KMS-11 (cell line): Measurements from ENCODE around the gene SORD.

Source experiments
- H2AFZ ChIP-seq: fragments of 200-600 bp; sonication (generic); 2 replicates; pipeline ENCODE4 v1.6.1; 2016; ENCODE audit warnings: antibody characterized with exemption, mixed run types, low read depth
- H3K27ac ChIP-seq: fragments of 200-600 bp; sonication (generic); 2 replicates; pipeline ENCODE4 v1.6.1; 2016; ENCODE audit warnings: mild to moderate bottlenecking, mixed run types
- H3K27me3 ChIP-seq: fragments of 200-600 bp; sonication (generic); 2 replicates; pipeline ENCODE4 v1.6.1; 2017; ENCODE audit warnings: mild to moderate bottlenecking, low read depth, mixed run types, moderate library complexity; ENCODE audit not compliant: insufficient read depth
- H3K36me3 ChIP-seq: fragments of 200-600 bp; sonication (generic); 2 replicates; pipeline ENCODE4 v1.6.1; 2017; ENCODE audit warnings: mild to moderate bottlenecking, mixed run types; ENCODE audit not compliant: insufficient read depth
- H3K4me1 ChIP-seq: fragments of 200-600 bp; sonication (generic); 2 replicates; pipeline ENCODE4 v1.6.1; 2016; ENCODE audit warnings: mild to moderate bottlenecking, low read depth, mixed run types; ENCODE audit not compliant: poor library complexity, severe bottlenecking
- H3K4me2 ChIP-seq: fragments of 200-600 bp; sonication (generic); 2 replicates; pipeline ENCODE4 v1.7.0; 2016; ENCODE audit warnings: mild to moderate bottlenecking, mixed run types
- H3K4me3 ChIP-seq: fragments of 200-600 bp; sonication (generic); IDR thresholded peaks from 2 replicates; pipeline ENCODE4 v1.6.1; 2017; ENCODE audit warnings: low read depth, low read length, mixed read lengths; ENCODE audit not compliant: insufficient read depth
- H3K79me2 ChIP-seq: fragments of 200-600 bp; sonication (generic); 2 replicates; pipeline ENCODE4 v1.6.1; 2016; ENCODE audit warnings: low read depth, mixed run types; ENCODE audit not compliant: insufficient read depth
- H3K9ac ChIP-seq: fragments of 200-600 bp; sonication (generic); 2 replicates; pipeline ENCODE4 v1.6.1; 2016; ENCODE audit warnings: mild to moderate bottlenecking, mixed run types
- H4K20me1 ChIP-seq: fragments of 200-600 bp; sonication (generic); 2 replicates; pipeline ENCODE4 v1.6.1; 2016; ENCODE audit warnings: mild to moderate bottlenecking, mixed run types; ENCODE audit not compliant: insufficient read depth
- TF ChIP-seq, protein P1 (sequence below): fragments of 200-600 bp; sonication (generic); conservative IDR thresholded peaks from 2 replicates; pipeline ENCODE4 v1.6.1; 2017; ENCODE audit warnings: low read depth, mild to moderate bottlenecking, antibody characterized with exemption, low read length, moderate library complexity, mixed read lengths

The SORD gene

DNA sequence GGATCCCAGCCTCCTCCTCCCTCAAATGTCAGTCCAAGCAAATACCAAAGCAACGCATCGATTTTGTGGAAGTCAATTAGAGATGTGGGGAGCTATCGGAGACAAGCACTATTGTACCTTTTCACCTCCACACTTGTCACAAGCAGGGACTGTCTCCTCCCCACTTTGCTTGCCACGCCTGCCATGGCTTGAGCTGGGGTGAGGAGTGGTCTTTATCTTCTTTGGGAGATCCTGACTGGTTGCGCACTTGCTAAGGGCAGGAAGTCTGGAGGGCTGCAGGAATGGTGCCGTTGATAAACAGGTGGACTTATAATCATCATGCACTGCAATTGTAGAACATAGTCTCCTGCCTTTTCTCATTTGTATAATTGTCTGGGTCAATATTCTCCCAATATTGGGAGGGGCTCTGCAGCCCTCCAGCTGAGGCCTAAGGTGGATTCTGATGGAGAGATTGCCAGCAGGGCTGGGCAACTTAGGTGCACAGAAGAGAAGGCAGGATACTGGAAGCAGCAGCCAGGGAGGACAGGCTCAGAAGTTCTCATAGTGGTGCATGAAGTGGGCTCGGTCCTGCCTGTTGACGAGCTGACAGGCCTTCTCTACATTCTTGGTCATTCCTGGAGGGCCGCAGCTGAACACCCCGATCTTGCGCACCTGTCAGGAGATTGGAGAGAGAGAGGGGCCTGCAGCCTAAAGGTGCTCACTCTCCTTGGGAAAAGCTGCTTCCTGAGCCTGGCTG is 70.8 kb downstream of the SORD start:
- TF ChIP-seq, protein P1, sequence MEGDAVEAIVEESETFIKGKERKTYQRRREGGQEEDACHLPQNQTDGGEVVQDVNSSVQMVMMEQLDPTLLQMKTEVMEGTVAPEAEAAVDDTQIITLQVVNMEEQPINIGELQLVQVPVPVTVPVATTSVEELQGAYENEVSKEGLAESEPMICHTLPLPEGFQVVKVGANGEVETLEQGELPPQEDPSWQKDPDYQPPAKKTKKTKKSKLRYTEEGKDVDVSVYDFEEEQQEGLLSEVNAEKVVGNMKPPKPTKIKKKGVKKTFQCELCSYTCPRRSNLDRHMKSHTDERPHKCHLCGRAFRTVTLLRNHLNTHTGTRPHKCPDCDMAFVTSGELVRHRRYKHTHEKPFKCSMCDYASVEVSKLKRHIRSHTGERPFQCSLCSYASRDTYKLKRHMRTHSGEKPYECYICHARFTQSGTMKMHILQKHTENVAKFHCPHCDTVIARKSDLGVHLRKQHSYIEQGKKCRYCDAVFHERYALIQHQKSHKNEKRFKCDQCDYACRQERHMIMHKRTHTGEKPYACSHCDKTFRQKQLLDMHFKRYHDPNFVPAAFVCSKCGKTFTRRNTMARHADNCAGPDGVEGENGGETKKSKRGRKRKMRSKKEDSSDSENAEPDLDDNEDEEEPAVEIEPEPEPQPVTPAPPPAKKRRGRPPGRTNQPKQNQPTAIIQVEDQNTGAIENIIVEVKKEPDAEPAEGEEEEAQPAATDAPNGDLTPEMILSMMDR = no peak
- Histone ChIP-seq H3K4me1 (no peaks in the 10 kb centered on the region), H3K27ac (no peak overlapping the region)

DNA sequence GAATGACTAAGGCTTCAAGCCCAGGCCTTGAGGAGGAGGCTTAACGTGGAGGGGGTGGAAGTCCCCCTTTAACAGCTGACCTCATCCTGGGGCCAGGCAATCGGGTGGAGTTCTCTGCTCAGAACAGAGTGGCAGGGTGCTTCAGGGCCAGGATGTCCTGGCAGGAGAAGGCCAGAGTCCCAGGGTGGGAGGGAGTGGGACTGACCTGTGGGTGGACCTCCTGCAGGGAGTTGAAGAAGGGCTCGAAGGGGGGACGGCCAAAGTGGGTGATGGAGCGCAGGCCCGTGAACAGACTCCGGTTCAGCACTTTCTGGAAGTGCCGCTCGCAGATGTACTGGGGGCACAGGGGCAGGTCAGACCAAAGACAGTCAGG is 71.3 kb downstream of the SORD start:
- H3K36me3 ChIP-seq = no peaks in the 10 kb centered on the region
- TF ChIP-seq, protein P1 = no peak
- no peak overlapping the region for H3K27ac ChIP-seq
- no peaks in the 10 kb centered on the region for H3K27me3 ChIP-seq
- no peak overlapping the region for H2AFZ ChIP-seq
- H3K4me2 ChIP-seq = no peak overlapping the region
- H3K4me3 ChIP-seq = no peak overlapping the region
- no peaks in the 10 kb centered on the region for H4K20me1 ChIP-seq
- H3K9ac ChIP-seq = no peak overlapping the region
- no peaks in the 10 kb centered on the region for H3K4me1 ChIP-seq
- no peaks in the 10 kb centered on the region for H3K79me2 ChIP-seq

More for the DNA sequence above, 70.8 kb downstream of the SORD start:
- Histone ChIP-seq H3K4me2 (no peak overlapping the region), H2AFZ (no peak overlapping the region), H4K20me1 (no peaks in the 10 kb centered on the region), H3K79me2 (no peaks in the 10 kb centered on the region), H3K27me3 (no peaks in the 10 kb centered on the region), H3K36me3 (no peaks in the 10 kb centered on the region), H3K4me3 (no peak overlapping the region), H3K9ac (no peak overlapping the region)

DNA sequence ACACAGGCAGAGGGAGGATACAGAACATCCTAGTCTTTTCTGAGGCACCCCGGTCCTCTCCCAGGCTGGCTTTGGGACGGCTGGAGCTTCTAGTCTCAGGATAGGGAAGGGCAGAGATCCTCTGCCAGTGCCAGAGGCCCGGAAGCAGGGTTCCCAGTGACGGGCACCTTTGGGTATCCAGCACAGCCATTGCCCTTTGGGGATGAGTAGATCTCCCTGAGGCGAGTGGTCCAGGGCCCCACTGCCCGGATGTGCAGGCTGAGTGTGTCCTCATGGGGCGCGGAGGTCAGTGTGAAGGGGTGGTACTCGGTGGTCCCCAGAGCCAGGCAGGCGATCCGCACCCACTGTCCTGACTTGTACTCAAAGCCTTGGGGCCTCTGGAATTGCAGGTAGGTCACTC is 72.7 kb downstream of the SORD start:
- Histone ChIP-seq H3K27ac (no peak overlapping the region), H3K9ac (no peak overlapping the region), H4K20me1 (no peaks in the 10 kb centered on the region), H3K79me2 (no peaks in the 10 kb centered on the region), H3K4me1 (no peaks in the 10 kb centered on the region), H3K36me3 (no peaks in the 10 kb centered on the region), H3K4me3 (no peak overlapping the region), H3K27me3 (no peaks in the 10 kb centered on the region), H2AFZ (no peak overlapping the region), H3K4me2 (no peak overlapping the region)
- TF ChIP-seq, protein P1 = no peak

DNA sequence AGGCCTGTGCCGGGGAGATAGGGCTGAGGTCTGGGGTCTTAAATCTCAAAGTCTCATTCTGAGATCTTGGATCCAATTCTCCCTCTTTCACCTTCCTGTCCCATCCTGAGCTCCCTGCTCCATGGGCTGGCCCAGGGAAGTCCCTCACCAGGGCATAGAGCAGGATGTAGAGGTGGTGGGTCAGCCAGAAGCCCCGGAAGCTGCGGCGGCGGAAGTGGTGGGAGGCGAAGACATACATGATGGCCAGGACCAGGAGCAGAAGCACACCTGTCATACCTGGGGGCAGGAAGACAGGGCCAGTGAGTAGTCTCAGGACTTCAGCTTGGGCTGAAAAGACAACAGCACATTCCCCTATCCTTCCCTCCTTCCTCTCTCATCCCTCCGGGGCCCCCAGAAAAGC is 74.5 kb downstream of the SORD start:
- Histone ChIP-seq H3K4me3 (no peak overlapping the region), H3K4me2 (no peak overlapping the region), H3K36me3 (no peaks in the 10 kb centered on the region), H3K9ac (no peak overlapping the region), H2AFZ (no peak overlapping the region), H3K27me3 (no peaks in the 10 kb centered on the region), H3K79me2 (no peaks in the 10 kb centered on the region), H3K27ac (no peak overlapping the region), H4K20me1 (no peaks in the 10 kb centered on the region), H3K4me1 (no peaks in the 10 kb centered on the region)
- TF ChIP-seq, protein P1 = no peak
